Dermis microvascular lymphatic vessel endothelial cell (primary cell): ENCODE data around the gene HLA-G. TPM values are rescaled to one million over a fixed set of nuclear protein-coding genes. Genes with fewer than 3 reads are reported as not detected.
A peak's percentile ranks its signal among the peaks of the same experiment; 100 is the strongest.
"Not testable (repeated sequence)": the region's sequence is repeated elsewhere in the genome, so short reads cannot be mapped to it uniquely, and the experiment has no call there.

Source experiments
- DNase-seq, 2 donors: peaks; one replicate each; pipeline versions ENCODE4 v3.0.0 to v3.0.0-alpha.2; 2010; ENCODE audit warnings: low read depth in 2 of 2
- total RNA-seq: library from RNA; depleted of rRNA; stranded (reverse); fragments of >200 nt; gene quantifications from 2 replicates; pipeline ENCODE4 v1.2.1, GENCODE V29; 2014

Gene HLA-G
- not detected in 2 replicates for total RNA-seq

DNA sequence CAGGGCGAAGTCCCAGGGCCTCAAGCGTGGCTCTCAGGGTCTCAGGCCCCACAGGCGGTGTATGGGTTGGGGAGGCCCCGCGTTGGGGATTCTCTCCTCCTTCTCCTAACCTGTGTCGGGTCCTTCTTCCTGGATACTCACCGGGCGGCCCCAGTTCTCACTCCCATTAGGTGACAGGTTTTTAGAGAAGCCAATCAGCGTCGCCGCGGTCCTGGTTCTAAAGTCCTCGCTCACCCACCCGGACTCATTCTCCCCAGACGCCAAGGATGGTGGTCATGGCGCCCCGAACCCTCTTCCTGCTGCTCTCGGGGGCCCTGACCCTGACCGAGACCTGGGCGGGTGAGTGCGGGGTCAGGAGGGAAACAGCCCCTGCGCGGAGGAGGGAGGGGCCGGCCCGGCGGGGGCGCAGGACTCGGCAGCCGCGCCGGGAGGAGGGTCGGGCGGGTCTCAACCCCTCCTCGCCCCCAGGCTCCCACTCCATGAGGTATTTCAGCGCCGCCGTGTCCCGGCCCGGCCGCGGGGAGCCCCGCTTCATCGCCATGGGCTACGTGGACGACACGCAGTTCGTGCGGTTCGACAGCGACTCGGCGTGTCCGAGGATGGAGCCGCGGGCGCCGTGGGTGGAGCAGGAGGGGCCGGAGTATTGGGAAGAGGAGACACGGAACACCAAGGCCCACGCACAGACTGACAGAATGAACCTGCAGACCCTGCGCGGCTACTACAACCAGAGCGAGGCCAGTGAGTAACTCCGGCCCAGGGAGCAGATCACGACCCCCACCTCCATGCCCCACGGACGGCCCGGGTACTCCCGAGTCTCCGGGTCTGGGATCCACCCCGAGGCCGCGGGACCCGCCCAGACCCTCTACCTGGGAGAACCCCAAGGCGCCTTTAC, at the start of gene HLA-G:
Gene HLA-G (plus strand): TSS at position 247 of the 892 bp plus-strand sequence. CDS start 20 bp downstream, at position 267.
- DNase-seq = no peak

DNA sequence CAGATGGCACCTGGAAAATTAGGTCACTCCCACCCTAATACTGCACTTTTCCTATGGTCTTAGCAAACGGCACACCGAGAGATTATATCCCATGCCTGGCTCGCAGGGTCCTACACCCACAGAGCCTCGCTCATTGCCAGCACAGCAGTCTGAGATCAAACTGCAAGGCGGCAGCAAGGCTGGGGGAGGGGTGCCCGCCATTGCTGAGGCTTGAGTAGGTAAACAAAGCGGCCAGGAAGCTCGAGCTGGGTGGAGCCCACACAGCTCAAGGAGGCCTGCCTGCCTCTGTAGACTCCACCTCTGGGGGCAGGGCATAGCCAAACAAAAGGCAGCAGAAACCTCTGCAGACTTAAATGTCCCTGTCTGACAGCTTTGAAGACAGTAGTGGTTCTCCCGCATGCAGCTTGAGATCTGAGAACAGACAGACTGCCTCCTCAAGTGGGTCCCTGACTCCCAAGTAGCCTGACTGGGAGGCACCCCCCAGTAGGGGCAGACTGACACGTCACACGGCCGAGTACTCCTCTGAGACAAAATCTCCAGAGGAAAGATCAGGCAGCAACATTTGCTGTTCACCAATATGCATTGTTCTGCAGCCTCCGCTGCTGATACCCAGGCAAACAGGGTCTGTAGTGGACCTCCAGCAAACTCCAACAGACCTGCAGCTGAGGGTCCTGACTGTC, 47.5 kb upstream of the HLA-G start:
- not testable (repeated sequence) for DNase-seq

DNA sequence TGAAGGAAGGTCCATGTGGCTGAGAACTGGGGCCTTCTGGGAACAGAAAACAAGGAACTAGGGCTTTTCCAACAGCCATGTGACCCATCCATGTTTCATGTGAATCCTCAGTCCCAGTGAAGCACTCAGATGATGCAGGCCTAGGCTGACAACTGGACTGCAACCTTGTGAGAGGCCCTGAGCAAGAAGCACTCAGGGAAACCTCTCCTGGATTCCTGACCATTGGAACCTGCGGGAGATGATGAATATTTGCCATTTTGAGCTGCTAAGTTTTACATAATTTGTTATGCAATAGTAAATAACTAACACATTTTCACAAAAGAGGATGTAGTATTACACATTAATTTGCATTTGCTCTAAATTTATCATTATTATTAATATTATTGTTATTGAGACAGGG, 38.4 kb upstream of the HLA-G start:
- DNase-seq = no peak

DNA sequence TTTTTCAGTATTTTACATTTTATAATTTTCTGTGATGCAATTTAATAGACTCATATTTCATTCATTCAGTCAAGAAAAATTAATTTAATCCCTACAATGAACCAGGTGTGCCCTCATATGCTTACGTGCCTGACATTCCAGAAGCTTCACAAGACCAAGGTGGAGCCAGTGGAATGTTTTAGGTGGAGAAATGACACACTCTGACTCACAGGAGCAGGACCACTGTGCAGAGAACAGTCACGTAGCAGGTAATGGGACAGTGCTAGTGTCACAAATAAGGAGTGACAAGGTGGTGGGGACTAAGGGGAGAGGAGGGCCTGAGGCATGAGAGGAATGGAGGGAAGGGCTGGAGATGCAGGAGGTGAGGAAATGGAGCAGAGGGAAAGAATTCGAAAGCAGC, 37.0 kb upstream of the HLA-G start:
- no peak for DNase-seq

DNA sequence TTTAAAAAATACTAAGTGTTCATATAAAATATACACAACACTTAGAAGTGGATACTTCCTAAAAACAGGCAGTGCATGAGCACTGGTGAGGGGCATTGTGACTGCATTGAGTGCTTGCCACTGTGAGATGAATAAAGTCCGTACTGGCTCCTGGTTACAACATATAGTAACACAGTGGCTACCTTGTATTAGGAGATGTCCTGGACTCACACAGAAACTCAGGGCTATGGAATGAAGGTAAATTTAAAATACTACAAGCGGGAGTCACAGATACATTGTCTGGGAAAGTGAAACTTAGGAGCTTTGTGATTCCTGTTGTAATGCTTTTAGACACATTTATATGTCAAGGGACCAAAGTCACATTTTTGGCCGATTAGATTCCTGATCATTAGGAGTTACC, 36.5 kb upstream of the HLA-G start:
- DNase-seq = no peak

DNA sequence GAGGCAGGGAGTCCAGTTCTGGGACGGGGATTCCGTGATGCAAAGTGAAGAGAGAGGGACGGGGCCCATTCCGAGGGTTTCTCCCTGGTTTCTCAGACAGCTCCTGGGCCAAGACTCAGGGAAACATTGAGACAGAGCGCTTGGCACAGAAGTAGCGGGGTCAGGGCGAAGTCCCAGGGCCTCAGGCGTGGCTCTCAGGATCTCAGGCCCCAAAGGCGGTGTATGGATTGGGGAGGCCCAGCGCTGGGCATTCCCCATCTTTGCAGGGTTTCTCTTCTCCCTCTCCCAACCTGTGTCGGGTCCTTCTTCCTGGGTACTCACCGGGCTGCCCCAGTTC, 35.9 kb upstream of the HLA-G start:
- DNase-seq = no peak

DNA sequence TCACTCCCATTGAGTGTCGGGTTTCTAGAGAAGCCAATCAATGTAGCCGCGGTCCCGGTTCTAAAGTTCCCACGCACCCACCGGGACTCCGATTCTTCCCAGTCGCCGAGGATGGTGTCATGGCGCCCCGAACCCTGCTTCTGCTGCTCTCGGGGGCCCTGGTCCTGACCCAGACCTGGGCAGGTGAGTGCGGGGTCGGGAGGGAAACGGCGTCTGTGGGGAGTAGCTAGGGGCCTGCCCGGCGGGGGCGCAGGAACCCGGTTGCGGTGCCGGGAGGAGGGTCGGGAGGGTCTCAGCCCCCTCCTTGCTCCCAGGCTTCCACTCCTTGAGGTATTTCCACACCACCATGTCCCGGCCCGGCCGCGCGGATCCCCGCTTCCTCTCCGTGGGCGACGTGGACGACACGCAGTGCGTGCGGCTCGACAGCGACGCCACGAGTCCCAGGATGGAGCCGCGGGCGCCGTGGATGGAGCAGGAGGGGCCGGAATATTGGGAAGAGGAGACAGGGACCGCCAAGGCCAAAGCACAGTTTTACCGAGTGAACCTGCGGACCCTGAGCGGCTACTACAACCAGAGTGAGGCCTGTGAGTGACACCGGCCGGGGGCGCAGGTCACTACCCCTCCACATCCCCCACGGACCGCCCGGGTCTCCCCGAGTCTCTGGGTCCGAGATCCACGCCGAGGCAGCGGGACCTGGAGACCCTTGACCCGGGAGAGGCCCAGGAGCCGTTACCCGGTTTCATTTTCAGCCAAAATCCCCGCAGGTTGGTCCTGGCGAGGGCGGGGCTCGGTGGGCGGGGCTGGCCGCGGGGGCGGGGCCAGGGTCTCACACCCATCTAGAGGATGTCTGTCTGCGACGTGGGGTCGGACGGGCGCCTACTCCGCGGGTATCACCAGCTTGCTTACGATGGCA, 35.2 kb upstream of the HLA-G start:
- peak in 1 of 2 donors; percentile 29 for DNase-seq

DNA sequence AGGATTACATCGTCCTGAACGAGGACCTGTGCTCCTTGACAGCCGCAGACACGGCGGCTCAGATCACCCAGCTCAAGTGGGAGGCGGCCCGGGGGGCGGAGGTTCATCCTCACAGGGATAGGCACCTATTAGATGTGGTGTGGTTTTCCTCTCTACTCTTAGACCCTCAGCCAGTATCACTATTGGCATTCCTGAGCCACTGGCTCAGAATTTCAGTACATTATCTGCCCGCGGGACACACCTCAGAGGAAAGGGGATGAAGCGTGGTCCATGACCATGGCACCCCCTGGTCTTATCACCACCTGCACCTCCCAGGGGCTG, 34.6 kb upstream of the HLA-G start:
- no peak for DNase-seq

DNA sequence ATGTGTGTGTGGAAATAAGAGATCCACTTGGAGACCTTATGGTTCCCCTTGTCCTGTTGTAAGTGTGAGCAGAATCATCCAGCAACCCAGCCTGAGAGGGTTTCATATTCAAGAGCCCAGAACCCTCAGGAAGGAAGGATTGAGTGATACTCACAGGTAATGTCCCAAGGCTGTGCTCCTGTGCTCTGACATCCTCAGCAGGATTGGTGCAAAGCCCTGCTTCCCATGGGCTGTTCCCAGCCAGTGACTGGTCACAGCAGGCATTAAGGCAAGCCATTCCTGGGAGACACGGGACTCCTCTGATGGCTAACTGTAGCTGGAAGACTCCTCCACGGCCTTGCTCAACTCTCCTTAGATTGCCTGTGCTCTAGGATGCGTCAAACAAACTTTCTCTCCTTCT, 33.8 kb upstream of the HLA-G start:
- no peak for DNase-seq

DNA sequence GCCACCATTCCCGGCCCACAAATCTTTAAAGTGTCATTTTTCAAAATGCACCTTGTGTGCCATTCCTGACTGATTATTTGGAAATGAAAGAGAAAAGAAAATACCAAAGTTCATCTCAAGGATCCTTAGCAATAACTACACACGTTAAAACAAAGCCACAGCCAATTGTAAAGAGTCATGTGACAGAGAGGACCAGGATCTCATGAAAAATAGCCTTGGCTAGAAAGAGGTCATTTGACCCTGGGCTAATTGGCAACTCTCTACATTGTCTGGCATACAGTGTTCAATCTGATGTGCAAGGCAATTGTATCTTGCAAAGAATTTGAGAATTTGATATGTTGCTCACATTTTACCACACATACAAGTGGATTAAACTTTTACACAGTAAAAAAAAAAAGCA, 31.6 kb upstream of the HLA-G start:
- DNase-seq = no peak

DNA sequence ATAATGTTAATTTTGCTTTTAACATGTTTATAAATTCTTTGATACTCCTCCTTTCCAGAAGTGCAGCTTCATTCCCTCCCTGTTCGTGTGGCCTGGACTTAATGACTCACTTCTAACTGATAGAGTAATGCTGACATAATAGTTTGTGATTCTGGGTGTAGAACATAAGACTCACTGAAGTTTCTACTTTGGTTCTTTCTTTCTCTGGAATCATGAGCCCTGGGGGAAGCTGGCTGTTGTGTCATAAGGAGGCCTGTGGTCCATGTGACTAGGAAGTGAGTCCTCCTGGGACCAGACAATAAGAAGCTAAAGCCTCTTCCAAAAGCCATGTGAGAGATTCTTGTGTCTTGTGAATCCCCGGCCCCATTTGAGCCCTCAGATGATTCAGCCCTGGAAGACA, 30.5 kb upstream of the HLA-G start:
- no peak for DNase-seq

DNA sequence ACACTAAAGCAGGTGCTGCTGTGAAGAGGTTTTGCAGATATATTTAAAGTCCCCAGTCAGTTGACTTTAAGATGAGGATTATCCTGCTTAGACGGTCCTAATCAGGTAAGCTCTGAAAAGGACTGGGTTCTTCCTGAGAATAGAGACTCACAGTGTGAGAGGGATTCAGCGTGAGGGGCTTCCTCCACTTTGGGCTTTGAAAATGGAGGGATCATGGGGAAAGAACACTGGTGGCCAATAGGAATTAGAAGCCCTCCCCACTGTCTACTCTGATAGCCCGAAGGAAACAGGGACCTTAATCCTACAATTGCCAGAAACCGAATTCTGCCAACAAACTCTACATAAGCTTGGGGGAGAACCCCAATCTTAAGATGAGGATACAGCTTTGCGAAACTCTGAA, 29.7 kb upstream of the HLA-G start:
- DNase-seq = no peak

DNA sequence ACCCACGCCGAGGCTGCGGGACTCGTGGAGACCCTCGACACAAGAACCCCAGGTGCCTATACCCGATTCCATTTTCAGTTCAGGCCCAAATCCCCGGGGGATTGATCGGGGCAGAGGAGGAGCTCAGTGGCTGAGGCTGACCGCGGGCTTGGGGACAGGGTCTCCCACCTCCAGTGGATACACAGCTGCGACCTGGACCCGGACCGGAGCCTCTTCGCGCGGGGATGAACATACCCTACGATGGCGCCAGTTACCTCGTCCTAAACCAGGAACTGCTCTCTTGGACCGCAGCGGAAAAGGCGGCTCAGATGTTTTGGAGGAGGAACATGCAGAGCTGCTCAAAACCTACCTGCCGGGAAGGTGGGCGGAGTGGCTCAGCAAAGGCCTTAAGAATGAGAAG, 27.4 kb upstream of the HLA-G start:
- no peak for DNase-seq

DNA sequence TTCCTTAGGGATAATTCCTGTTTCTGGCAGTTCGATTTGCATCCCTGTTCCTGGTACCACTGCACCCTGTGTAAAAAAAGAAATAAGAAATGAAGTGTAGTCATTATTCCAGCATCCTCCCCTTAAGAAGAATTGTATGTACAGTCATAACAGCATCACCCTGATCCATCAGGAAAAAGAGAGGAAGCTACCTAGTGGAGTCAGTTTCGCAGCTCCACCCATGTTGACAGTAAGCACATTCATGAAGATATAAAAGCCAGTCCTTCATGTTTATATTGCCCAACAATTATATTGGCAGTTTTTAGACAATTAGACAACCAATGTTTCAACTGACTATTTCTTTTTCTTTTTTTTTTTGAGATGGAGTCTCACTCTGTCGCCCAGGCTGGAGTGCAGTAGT, 21.2 kb upstream of the HLA-G start:
- no peak for DNase-seq

DNA sequence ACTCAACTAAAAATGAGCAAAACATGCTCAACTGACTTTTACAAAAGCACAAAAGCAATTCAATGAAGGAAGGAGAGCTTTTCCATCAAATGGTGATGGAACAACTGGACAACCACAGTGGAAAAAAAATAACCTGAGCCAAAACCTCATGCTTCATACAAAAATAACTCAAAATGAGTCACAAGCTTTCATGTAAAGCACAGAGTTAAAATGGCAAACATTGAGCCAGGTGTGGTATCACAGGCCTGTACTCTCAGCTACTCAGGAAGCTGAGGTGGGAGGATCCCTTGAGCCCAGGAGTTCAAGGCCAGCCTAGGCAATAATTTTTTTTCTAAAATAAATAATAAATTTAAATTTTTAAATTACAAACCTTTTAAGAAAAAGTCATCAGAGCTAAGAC, 18.4 kb upstream of the HLA-G start:
- DNase-seq = peak in 1 of 2 donors; percentile 24

DNA sequence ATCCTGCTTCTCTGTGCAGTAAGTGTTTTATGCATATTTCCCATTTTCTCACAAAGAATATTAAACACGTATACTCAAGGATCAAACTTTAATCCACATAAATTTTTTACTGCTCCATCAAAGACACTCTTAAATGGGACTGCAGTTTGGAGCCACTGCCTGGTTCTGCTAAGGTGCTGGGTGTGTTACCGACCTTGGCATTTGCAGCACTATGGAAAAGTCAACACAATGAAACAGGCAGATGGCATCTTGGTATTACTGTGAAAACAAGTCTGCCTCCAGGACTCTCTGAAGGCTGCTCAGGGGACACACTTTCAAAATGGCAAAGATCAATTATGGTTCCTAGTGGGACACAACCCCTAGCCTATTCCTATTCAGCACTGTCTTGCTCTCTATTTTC, 17.3 kb upstream of the HLA-G start:
- no peak for DNase-seq

DNA sequence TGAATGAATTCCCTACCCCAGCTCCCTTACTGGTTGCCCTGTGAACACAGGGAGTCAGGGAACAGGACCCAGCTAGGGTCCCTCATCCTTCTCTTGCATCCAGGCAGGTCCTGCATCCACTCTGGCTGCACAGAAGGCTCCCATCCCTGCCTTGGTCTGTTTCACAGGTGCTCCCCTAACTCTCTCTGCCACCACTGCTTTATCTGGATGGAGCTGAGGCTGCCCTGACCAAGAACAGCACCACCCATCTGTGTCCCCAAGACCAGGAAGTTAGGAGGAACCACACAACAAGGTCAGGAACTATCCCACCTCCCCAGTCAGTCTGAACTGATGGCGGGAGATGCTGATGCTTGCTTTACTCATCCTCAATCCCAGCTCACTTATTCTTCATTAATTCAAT, 16.2 kb upstream of the HLA-G start:
- DNase-seq = no peak

DNA sequence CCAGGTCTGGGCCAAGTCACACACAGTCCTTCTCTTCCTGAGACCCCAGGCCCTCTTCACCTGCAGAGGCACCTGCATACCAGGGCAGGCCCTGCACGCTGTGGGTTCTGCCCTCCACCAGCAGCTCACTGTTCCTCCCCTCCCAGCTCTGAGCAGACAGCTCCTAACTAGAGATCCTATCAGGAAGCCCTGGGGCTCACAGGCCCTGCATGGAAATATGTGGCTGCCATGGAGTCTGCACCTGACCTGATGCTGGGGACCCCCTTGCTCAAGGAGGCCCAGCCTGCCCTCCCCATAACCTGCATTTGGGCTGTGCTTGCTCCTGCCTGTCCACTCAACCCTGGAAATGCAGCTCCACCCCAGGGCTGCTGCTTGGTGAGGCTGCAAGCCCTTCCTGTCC, 14.6 kb upstream of the HLA-G start:
- DNase-seq = no peak

DNA sequence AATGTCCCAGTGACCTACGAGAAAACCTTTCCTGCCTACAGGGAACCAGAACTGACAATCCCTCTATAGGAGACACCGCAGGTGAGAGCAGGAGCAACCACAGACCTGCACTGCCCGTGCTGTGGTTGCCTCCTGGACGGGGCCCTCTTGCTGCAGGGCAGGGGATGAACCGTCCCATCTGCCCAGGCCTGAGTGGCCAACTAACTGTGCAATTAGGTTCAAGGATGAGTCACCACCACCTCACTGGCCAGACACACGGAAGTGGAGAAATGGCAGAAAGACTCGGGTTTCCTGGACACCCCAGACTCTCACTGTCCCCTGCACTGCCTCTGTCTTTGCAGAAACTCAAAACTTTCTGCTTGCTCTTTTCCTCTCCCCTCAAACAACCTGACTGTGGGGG, 13.8 kb upstream of the HLA-G start:
- peak in 1 of 2 donors; percentile 11 for DNase-seq

DNA sequence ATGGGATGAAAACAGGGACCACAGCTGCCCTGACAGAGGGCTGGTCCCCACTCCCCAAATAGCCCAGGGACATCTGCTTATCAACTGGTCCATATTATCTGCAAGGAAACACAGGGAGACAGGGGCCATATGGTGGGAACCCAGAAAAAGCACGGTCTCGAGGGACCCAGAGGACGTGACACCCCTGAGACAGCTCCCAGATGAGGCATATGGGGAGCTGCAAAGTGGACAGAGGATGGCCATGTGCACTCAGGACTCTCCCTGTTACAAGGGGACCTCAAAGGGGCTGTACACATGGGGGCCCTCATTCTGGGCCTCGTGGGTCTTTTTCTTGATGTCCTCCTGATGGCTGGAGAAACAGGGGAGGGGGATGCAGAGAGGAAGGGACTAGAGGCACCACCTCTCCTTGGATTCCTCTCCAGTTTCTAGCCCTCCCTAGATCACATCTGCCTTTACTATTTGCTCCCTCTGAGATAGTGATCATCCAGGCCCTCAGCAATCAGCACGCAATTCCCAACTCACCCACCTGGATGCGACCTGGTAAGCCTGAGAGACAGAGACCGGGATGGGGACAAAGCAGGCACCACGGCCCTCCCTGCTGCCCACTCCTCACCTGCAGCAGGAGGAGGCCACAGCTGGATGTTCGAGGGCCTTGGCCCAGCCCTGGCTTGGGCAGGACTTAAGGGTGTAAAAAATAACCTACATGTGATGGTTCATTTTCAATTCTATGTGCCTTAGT, 13.1 kb upstream of the HLA-G start:
- DNase-seq = no peak

DNA sequence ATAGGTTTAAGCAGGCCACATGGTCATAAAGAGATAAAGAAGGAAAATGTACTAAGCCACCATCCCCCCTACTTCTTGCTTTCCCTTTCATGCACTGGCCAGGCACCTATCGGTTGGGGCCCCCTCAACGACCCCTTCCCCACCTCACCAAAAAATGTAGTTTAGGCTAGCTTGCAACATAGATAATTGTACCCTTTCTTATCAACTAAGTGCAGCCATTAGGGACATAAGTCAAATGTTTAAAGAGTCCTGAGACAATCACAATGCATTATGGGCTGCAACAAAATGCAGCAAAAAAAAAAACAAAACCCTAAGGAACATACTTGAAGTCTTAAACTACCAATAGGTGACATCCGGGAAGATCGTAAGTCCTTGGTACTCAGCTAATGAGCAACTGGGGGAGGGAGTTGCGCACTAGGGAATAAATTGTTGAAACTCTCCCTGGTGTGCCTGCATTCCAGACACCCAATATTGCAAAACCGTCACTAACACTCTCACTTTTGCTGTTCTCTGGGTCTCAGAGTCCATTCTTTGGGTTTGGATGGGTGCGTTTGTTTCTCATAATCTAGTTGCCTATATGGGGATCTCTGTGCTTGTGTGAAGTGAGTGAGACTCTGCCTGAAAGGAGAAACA, 12.4 kb upstream of the HLA-G start:
- no peak for DNase-seq
